Ishikawa (cell line): ENCODE measurements around the gene HOXD13.

Experiments used
- CEBPB ChIP-seq: IDR thresholded peaks from 2 replicates; pipeline ENCODE4 v1.6.1; 2012
- RAD21 ChIP-seq: IDR thresholded peaks from 2 replicates; pipeline ENCODE4 v1.6.1; 2012; ENCODE audit warnings: low read depth
- TAF1 ChIP-seq: IDR thresholded peaks from 2 replicates; pipeline ENCODE4 v1.6.1; 2012; ENCODE audit warnings: low read depth, mild to moderate bottlenecking
- YY1 ChIP-seq: IDR thresholded peaks from 2 replicates; pipeline ENCODE4 v1.6.1; 2012; ENCODE audit warnings: low read depth
- TF ChIP-seq, protein P1 (sequence below): IDR thresholded peaks from 2 replicates; pipeline ENCODE4 v1.6.1; 2012; ENCODE audit warnings: low read depth, mild to moderate bottlenecking

DNA sequence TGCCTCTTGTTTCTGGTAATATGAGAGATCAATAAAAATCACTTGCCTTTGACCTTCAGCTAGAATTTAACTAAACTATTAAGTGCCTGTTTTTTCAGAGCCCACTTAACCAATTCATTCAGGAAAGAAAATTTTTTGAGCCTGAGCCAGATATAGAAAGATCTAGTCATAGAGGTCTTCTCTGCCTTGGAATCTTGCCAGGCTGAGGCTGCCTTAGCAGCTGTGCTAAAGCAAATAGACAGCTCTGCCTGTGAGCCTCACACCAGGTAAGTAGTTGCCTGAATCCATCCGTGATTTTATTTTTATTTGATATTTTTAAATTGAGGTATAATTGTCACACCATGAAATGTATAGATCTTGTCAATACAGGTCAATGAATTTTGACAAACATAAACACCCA is 36.1 kb upstream of the HOXD13 start:
- TF ChIP-seq TAF1 (no peak), RAD21 (no peak), YY1 (no peak), CEBPB (no peak)
- TF ChIP-seq, protein P1, sequence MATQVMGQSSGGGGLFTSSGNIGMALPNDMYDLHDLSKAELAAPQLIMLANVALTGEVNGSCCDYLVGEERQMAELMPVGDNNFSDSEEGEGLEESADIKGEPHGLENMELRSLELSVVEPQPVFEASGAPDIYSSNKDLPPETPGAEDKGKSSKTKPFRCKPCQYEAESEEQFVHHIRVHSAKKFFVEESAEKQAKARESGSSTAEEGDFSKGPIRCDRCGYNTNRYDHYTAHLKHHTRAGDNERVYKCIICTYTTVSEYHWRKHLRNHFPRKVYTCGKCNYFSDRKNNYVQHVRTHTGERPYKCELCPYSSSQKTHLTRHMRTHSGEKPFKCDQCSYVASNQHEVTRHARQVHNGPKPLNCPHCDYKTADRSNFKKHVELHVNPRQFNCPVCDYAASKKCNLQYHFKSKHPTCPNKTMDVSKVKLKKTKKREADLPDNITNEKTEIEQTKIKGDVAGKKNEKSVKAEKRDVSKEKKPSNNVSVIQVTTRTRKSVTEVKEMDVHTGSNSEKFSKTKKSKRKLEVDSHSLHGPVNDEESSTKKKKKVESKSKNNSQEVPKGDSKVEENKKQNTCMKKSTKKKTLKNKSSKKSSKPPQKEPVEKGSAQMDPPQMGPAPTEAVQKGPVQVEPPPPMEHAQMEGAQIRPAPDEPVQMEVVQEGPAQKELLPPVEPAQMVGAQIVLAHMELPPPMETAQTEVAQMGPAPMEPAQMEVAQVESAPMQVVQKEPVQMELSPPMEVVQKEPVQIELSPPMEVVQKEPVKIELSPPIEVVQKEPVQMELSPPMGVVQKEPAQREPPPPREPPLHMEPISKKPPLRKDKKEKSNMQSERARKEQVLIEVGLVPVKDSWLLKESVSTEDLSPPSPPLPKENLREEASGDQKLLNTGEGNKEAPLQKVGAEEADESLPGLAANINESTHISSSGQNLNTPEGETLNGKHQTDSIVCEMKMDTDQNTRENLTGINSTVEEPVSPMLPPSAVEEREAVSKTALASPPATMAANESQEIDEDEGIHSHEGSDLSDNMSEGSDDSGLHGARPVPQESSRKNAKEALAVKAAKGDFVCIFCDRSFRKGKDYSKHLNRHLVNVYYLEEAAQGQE, result no peak
